Testis (tissue), 3 donors: ENCODE measurements around the gene PHLDB3. TPM values are rescaled to one million over a fixed set of nuclear protein-coding genes. Genes with fewer than 3 reads are reported as not detected.

ENCODE experiments used
- DNase-seq: peaks from one replicate; pipeline ENCODE4 v3.0.0-alpha.2; 2019
- H3K27ac ChIP-seq, 2 donors: fragments of 200-600 bp; sonication (generic); one replicate each; pipeline ENCODE4 v1.5.1; 2019
- H3K27me3 ChIP-seq: fragments of 200-600 bp; sonication (generic); one replicate; pipeline ENCODE4 v1.5.1; 2019
- H3K36me3 ChIP-seq: fragments of 200-600 bp; sonication (generic); one replicate; pipeline ENCODE4 v1.5.1; 2017; ENCODE audit warnings: low read depth; ENCODE audit errors: missing control alignments
- H3K4me1 ChIP-seq: fragments of 200-600 bp; sonication (generic); one replicate; pipeline ENCODE4 v1.5.1; 2019
- H3K4me3 ChIP-seq, 2 donors: fragments of 200-600 bp; sonication (generic); one replicate each; pipeline ENCODE4 v1.5.1; 2017 to 2019
- H3K9me3 ChIP-seq: fragments of 200-600 bp; sonication (generic); one replicate; pipeline ENCODE4 v1.5.1; 2017
- POLR2A ChIP-seq: fragments of 450-650 bp; IDR thresholded peaks from one replicate; pipeline ENCODE4 v1.6.1; 2017; ENCODE audit warnings: antibody characterized with exemption, mild to moderate bottlenecking, moderate library complexity
- WGBS, 2 donors: methylation state at CpG; one replicate each; pipeline ENCODE4 v1.1.5; 2018; 5-methylcytosine and 5-hydroxymethylcytosine counted together
- intact Hi-C: fragments of 100-400 bp; cut with DNase I; formaldehyde crosslinking; loops from one replicate; pipeline ENCODE4 v1.15.1; 2023; ENCODE audit warnings: low total_unique reads
- polyA plus RNA-seq: library from polyadenylated mRNA; stranded (reverse); fragments of 350-450 nt; fragmentation: Illumina TruSeq; extraction: RNeasy Lipid Tissue Mini Kit (QIAGEN cat#74804); gene quantifications from one replicate; pipeline ENCODE4 v1.2.3, GENCODE V29; 2014; ENCODE audit warnings: low read depth, low replicate concordance; ENCODE audit not compliant: insufficient read depth
- total RNA-seq, 2 donors: library from RNA; depleted of rRNA; stranded (reverse); fragments of >200 nt; gene quantifications; one replicate each; pipeline ENCODE4 v1.2.3, GENCODE V29; 2016
- TF ChIP-seq, protein P1 (sequence below), 3 experiments: fragments of 450-650 bp in 2 of 3; fragments of 200-600 bp in 1 of 3; sonication (generic) in 1 of 3; IDR thresholded peaks; one replicate each; pipeline ENCODE4 v1.5.1; 2016 to 2019; ENCODE audit warnings: antibody characterized with exemption in 3 of 3, mild to moderate bottlenecking in 2 of 3, moderate library complexity in 1 of 3

PHLDB3 gene
- total and polyA plus RNA-seq, 3 donors from 2014 or later = 27.1 to 62.2 (median 28.3) TPM

DNA sequence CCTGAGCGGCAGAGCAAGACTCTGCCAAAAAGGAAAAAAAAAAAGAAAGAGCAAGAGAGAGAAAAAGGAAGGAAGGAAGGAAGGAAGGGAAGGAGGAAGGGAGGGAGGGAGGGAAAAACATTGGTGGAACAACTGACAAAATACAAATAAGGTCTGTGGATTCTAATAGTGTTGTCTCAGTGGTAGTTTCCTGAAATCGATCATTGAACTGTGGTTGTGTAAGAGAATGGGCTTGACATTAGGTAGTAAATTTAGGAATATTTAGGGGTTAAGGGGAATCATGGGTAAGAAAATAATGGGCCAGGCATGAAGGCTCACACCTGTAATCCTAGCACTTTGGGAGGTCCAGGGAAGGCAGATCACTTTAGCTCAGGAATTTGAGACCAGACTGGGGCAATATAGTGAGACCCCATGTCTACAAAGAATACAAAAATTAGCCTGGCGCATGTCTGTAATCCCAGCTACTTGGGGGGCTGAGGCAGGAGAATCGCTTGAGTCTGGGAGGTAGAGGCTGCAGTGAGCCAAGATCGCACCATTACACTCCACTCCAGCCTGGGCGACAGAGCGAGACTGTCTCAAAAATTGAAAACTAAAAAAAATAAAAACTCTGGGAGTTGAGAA, 14.5 kb downstream of the PHLDB3 start:
- no peaks in the 10 kb centered on the region for H3K27me3 ChIP-seq
- H3K27ac ChIP-seq = no peak overlapping the region
- WGBS, 2 donors = 94% methylated on average over 7 of the region's 7 CpGs
- no peaks in the 10 kb centered on the region for H3K9me3 ChIP-seq
- intact Hi-C loops = no loop called here
- H3K36me3 ChIP-seq = no peaks in the 10 kb centered on the region
- no peak for TF ChIP-seq POLR2A
- TF ChIP-seq, protein P1, sequence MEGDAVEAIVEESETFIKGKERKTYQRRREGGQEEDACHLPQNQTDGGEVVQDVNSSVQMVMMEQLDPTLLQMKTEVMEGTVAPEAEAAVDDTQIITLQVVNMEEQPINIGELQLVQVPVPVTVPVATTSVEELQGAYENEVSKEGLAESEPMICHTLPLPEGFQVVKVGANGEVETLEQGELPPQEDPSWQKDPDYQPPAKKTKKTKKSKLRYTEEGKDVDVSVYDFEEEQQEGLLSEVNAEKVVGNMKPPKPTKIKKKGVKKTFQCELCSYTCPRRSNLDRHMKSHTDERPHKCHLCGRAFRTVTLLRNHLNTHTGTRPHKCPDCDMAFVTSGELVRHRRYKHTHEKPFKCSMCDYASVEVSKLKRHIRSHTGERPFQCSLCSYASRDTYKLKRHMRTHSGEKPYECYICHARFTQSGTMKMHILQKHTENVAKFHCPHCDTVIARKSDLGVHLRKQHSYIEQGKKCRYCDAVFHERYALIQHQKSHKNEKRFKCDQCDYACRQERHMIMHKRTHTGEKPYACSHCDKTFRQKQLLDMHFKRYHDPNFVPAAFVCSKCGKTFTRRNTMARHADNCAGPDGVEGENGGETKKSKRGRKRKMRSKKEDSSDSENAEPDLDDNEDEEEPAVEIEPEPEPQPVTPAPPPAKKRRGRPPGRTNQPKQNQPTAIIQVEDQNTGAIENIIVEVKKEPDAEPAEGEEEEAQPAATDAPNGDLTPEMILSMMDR (IDR thresholded peaks at IDR 0.05) = no peak
- no peak overlapping the region for H3K4me3 ChIP-seq
- no peak for DNase-seq
- no peaks in the 10 kb centered on the region for H3K4me1 ChIP-seq

DNA sequence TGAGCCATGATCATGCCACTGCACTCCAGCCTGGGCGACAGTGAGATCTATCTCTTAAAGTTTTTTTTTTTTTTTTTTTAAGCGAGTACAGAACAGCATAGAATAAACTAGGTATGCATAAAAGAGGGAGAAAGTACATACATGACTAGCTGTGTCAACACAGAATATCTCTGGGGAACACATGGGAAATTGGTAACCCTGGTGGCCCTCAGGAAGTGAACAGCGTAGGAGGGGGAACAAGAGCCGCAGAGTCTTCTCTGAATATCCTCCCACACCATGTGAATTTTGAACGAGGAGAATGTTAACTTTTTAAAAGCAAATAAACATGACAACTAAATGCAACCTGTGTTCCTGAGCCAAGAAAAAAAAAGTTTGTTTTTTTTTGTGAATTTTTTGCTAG, 15.2 kb downstream of the PHLDB3 start:
- H3K9me3 ChIP-seq = no peaks in the 10 kb centered on the region
- TF ChIP-seq POLR2A = no peak
- TF ChIP-seq, protein P1 (IDR thresholded peaks at IDR 0.05) = no peak
- intact Hi-C loops = no loop called here
- H3K27ac ChIP-seq = no peak overlapping the region
- no peak overlapping the region for H3K4me3 ChIP-seq
- no peaks in the 10 kb centered on the region for H3K4me1 ChIP-seq
- DNase-seq = no peak
- H3K27me3 ChIP-seq = no peaks in the 10 kb centered on the region
- H3K36me3 ChIP-seq = no peaks in the 10 kb centered on the region
- WGBS, 2 donors = 40 to 57% methylated on average over 5 of the region's 5 CpGs

DNA sequence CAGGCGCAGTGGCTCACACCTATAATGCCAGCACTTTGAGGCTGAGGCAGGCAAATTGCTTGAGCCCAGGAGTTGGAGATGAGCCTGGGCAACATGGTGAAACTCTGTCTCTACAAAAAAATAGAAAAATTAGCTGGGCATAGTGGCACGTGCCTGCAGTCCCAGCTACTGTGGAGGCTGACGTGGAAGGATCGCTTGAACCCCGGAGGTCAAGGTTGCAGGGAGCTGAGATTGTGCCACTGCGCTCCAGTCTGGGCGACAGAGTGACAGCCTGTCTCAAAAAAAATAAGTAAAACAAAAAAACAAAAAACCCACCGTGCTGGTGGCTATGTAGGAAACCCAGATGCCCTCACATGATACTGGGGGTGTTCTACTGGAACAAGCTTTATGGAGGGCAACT, 16.4 kb downstream of the PHLDB3 start:
- Histone ChIP-seq H3K27ac (no peak overlapping the region), H3K4me3 (no peak overlapping the region), H3K4me1 (no peaks in the 10 kb centered on the region), H3K27me3 (no peaks in the 10 kb centered on the region), H3K9me3 (no peaks in the 10 kb centered on the region), H3K36me3 (no peaks in the 10 kb centered on the region)
- intact Hi-C loops = no loop called here
- no peak for DNase-seq
- 89 to 91% methylated on average over 8 of the region's 8 CpGs for WGBS, 2 donors
- TF ChIP-seq, protein P1 (IDR thresholded peaks at IDR 0.05) = no peak
- TF ChIP-seq POLR2A = no peak

DNA sequence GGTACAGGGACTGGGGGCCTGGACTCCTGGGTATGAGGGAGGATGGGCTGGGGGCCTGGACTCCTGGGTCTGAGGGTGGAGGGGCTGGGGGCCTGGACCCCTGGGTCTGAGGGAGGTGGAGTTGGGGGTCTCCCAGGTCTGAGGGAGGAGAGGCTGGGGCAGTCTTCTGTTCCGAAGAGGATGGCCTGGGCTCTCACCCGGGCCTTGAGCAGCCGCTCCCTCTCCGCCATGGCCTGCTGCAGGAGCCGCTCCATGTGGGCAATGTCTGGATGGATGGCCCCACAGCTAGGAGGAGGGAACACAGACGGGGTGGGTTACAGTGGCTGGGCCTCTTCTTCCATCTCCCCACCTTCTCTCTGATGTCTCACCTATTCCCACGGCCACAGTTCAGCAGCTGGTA, 18.1 kb downstream of the PHLDB3 start:
- no peaks in the 10 kb centered on the region for H3K27me3 ChIP-seq
- no peaks in the 10 kb centered on the region for H3K36me3 ChIP-seq
- H3K4me3 ChIP-seq = no peak overlapping the region
- H3K27ac ChIP-seq = no peak overlapping the region
- WGBS, 2 donors = 95 to 97% methylated on average over 6 to 7 of the region's 7 CpGs
- H3K9me3 ChIP-seq = no peaks in the 10 kb centered on the region
- TF ChIP-seq POLR2A = no peak
- TF ChIP-seq, protein P1 (IDR thresholded peaks at IDR 0.05) = no peak
- intact Hi-C loops = no loop called here
- DNase-seq = no peak
- H3K4me1 ChIP-seq = no peaks in the 10 kb centered on the region

DNA sequence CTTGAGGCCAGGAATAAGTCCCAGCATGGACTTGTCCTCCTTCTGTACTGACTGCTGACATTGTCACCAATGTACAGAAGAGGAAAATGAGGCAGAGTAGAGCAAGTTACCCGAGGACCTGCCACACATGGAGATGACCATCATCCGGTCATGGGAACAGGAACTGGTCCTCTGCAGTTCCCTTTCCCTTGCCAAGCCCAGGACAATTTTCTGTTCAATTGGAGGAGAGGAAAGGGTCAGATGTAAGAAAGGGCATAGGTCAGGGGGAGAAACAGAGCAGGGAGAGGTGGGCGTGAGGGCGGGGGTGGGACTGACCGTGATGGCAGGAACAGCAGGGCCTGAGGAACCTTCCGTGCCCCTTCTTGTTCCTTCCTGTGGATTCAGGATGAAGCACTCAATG, 18.6 kb downstream of the PHLDB3 start:
- Histone ChIP-seq H3K27me3 (no peaks in the 10 kb centered on the region), H3K4me3 (no peak overlapping the region), H3K36me3 (no peaks in the 10 kb centered on the region), H3K9me3 (no peaks in the 10 kb centered on the region), H3K27ac (no peak overlapping the region), H3K4me1 (no peaks in the 10 kb centered on the region)
- DNase-seq = no peak
- TF ChIP-seq, protein P1 (IDR thresholded peaks at IDR 0.05) = no peak
- TF ChIP-seq POLR2A = no peak
- WGBS, 2 donors = 82 to 89% methylated on average over 4 to 6 of the region's 6 CpGs
- intact Hi-C loops = no loop called here
